NCI-H2081 (cell line): ENCODE results near the gene PIP5KL1.
"Not testable (repeated sequence)": the region's sequence is repeated elsewhere in the genome, so short reads cannot be mapped to it uniquely, and the experiment has no call there.

Source experiments
- DNase-seq, 2 experiments: peaks; one replicate each; lab custom pipeline; 2025; lab: John Stamatoyannopoulos, UW

Gene PIP5KL1

DNA sequence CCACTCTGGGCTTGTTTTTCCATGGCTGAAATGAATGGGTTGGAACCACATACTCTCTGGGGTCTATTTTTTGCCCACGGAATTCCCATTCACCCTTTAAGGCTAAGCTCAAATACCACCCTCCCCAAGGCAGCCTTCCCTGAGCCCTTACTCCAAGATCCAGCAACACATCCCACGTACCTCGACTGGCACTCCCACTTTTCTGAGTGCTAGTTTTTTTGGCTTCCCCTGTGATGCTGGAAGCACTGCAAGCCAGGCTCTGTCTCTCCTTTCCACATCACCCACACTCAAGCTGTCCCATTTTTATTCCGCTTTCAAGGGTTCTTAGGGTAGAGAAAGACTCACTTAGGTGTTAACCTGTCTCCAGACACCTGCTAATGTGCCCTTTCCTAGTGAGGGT is 37.2 kb downstream of the PIP5KL1 start:
- DNase-seq = no peak

DNA sequence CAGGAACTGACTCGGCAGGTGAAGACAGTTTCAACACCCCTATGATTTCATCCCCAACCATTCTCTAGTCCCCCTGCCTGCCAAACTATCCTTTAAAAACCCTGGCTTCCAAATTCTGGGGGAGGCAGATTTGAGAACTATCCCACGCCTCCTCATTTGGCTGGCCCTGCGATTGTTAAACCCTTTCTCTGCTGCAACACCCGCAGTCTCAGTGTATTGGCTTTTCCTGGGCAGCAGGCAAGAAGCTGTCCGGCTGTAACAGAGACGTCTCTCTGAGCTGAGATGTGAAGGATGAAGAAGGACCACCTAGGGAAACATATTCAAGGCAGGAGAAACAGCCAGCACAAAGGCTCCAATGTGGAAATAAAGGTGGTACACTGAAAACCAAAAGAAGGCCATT is 37.7 kb downstream of the PIP5KL1 start:
- DNase-seq = no peak

DNA sequence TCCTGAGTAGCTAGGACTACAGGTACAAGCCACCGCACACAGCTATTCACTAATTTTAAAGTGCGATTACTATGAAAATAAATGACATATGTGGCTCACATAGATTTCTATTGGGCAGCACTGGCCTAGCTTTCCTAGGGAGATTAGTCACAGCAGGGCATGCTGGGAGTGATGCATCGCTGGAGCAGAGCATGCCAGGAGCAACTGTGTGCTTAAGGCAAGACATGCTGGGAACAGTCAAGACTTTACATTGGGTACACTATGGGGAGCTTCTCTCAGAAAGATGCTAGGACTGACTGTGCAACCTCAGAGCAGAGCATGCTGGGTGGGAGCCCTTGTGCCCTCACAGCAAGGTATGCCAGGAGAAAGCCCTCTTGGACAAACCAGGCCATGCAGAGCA is 40.5 kb downstream of the PIP5KL1 start:
- no peak for DNase-seq

DNA sequence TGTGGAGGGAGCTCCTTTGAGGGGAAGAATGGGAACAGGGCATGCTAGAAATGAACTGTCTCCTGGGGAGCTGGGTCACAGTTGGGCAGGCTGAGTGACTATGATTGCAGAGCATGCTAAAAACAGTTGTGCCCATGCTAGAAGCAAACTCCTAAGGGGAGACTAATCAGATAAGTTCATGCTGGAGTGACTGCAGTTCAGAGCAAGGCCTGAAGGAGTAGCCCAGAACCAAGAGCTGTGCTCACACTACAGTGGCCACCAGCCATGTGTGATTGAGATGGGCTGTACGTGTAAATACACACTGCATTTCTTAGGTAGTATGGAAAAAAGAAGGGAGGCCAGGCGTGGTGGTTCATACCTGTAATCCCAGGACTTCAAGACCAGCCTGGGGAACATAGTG is 42.8 kb downstream of the PIP5KL1 start:
- no peak for DNase-seq

DNA sequence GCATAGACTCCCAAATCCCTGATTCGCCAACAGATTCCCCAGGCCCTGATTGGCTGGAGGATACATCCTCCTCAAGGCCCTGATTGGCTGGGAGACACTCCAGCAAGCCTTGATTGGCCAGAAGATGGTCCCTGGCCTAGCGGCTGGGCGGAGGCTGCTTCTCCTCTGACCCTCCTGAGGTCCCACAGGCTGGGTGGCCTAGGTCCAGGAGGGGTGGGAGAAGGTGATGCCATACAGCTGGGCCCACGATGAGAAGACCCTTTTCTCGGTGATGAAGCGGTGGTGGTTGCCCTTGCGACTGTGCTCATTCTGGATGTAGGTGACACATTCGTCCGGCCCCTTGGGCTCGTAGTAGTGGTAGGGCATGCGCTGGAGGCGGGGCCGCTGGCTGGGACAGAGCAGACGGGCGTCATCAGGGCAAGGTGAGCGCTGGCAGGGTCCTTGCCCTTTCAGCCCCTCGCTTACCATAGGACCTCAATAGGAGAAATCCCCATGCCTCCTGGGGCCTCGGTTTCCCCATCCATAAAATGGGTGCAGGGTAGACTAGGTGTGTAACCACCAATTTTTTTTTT is 44.1 kb downstream of the PIP5KL1 start:
- DNase-seq = no peak

DNA sequence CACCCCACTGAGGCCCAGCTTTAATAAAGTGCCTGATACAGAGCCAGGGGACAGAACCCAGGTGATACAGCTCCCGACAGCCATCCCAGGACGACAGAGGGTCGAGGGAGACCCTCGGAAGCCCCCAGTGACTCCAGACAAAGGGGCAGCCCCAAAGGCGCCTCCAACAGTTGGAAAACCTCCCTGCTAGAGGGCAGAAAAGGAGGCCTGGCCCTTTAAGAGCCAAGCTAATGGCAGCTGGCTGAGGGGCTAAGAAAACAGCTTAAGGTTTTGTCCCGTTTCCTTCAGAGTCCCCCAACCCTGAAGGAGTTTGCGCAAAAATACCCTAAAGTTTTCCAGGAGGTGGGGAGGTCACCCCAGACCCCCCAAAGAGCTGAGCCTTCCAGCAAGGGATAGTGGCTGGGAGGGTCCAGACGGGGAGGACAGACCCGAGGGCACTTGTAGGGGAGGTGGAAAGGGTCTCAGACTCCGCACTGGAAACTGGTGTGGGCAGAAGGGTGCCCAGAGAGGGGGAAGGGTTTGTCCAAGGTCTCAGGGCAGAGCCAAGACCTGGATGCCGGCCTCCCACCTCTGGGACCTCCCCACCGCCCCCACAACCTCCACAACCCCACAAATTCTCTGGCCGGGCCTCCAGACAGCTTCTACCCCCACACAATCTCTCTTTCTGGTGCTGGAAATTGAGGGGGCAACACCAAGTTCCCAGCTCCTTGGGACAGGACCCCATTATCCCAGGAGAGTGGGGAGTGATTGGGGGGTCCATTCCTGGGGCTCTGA is 44.9 kb downstream of the PIP5KL1 start:
- no peak for DNase-seq

DNA sequence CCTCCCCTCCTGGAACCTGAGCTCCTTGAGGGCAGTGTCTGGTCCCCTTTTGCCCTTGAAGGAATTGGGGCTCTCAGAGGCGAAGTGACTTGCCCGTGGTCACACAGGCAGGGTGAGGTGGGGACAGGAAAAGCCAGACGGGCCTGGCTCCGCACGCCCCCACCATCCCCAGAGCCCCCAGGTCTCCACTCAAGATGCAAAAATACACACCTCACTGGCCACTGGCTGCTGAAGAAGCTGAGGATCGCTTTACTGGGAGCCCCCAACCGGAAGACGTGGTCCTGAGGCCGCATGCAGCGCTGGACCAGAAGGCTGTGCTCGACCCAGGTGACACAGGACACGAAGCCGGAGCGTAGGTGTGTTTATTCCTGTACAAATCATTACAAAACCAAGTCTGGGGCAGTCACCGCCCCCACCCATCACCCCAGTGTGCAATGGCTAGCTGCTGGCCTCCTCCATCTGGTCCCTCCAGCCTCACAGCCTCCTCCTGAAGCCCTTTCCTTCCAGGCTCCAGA is 45.5 kb downstream of the PIP5KL1 start:
- no peak for DNase-seq

DNA sequence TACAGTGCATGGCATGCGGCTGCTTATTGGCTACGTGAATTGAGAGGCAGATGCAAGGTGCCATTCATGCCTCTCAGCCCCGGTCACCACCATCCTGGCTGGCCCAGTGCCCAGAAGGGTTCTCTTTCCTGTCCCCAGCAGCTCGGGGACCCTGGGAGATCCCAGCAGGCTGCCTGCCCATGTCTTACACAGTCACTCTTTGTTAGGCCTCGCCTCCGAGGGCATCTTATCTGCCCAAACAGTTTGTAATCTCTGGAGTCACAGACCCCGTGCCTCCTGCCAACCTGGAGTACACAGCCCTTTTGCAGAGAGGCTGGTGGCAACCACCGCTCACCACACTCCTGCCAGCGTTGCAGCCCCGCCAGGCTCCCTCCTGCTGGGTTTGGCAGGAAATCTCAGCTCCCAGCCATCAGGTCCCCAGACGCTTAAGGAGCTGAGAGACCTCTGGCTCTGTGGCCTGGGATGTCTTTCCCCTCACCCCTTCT is 46.1 kb downstream of the PIP5KL1 start:
- peak; percentile 67 to 84 for DNase-seq

DNA sequence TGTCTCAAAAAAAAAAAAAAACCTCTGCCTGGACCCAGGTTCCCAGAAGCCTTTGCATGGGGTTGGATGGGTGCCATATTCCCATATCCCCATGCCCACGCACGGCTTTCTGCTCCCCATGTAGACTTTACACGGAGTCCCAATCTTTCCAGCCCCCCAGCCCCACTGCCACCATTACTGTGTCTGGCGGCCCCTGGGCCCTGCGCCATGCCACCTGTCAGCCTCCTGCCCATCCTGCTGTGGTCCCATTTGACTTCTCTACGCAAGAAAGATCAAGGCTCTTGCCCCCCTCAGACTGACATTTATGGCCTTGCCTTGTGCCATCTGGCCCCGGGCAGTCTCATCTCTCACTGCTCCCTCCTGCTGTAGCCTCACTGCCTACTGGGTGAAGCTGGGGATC is 46.6 kb downstream of the PIP5KL1 start:
- DNase-seq = peak in 1 of 2 experiments; percentile 54

DNA sequence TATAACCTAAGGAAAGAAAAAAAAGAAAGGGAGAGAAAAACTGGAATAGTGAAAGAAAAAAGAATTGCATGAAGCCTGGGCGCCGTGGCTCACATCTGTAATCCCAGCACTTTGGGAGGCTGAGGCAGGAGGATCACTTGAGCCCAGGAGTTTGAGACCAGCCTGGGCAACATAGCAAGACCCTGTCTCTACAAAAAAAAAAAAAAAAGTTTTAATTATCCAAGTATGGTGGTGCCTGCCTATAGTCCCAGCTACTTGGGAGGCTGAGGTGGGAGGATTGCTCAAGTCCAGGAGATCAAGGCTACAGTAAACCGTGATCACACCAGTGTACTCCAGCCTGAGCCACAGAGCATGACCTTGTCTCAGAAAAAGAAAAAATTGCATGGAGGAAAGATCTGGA is 48.9 kb downstream of the PIP5KL1 start:
- not testable (repeated sequence) for DNase-seq

DNA sequence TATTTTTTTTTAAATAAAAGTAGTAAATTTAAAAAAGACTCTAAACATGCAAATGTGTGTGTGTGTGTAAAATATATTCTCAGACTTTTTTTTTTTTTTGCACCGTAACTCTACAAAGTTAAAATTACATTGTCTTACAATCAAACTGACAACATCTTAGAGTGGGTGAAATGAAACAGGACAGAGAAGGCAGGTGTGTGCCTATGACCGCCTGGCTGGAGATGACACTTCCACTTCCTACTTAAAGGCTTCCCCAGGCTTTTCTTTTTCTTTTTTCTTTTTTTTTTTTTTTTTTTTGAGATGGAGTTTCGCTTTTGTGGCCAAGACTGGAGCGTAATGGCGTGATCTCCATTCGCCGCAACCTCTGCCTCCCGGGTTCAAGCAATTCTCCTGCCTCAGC is 50.4 kb downstream of the PIP5KL1 start:
- no peak for DNase-seq

DNA sequence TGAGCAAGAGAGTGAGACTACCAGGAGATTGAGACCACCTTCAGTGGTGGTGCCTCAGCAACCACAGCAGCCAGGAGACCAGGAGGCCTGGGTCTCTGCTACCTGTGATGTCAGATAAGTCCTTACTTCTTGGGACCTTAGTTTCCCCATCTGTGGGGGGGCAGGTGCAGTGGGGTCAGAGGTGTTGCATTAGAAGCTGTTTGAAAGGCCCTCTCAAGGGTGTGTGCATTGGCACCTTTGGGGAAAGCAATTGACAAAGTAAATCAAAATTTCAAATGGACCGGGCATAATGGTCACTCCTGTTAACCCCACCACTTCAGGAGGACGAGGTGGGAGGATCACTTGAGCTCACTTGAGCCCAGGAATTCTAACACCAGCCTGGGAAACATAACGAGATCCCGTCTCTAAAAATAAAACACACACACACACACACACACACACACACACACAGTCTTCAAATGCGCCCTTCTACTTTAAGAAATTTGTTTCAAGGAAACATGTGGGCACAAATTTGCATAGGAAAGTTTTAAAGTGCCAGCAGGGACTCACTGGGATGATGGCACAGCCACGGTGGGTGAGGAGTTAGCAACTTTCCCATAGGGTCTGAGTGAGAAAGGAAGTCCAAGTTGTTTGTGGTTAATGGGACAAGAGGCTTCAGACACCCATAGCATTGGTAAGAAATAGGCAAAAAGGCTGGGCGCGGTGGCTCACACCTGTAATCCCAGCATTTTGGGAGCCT is 51.8 kb downstream of the PIP5KL1 start:
- no peak for DNase-seq

DNA sequence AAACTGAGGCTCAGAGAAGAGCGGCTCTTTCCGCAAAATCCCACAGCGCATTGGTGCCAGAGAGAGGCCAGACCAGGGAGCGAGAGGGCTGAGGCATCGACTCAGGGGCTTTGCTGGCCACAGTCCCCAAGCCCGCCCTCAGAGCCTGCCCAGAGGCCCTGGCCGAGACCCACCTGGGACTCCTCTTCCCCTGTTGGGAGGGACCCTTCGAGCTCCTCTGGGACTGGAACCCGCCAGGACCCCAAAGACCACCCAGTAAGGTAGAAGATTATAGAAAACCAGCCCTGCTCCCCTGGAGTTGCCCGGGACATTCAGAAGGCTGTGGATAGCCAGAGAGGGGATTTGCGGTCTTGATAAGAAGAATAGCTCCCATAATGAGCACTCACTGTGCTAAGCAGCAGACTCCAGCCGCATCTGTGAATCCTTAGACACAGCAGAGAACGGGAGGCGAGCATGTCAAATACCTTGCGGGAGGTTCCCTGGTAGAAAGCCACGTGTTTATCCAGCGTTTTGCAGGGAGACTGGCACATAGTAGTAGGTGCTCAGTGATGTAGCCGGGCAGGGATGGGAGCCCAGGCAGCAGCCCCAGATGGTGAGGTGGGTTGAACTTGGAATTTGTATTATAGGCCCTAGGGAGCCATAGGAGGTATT is 52.5 kb downstream of the PIP5KL1 start:
- DNase-seq = peak in 1 of 2 experiments; percentile 10

DNA sequence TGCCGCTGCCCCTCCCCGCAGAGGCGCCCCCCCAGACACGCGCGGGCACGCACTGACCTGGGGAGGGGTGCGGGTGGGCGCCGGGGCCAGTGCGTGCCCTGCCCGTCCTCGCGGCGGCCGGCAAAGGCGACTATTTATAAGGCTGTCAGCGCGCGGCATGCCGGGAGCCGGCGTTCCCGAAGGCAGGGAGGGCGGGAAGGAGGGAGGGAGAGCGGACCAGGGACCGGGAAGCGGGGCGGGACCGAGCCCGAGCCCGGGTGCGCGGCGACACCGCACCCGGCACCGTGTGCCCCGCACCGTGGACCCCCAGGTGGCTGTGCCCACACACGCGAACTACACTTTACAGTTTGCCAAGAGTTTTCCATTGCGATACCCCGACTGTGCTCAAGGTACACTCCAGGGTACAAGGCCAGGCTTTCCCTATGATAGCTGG is 53.0 kb downstream of the PIP5KL1 start, which contains the start of gene AK1:
Gene AK1, minus strand, starts transcription at position 110 of the 433 bp plus-strand sequence. CDS start 3,058 bp downstream, outside the sequence.
- DNase-seq = peak; percentile 71 to 73

DNA sequence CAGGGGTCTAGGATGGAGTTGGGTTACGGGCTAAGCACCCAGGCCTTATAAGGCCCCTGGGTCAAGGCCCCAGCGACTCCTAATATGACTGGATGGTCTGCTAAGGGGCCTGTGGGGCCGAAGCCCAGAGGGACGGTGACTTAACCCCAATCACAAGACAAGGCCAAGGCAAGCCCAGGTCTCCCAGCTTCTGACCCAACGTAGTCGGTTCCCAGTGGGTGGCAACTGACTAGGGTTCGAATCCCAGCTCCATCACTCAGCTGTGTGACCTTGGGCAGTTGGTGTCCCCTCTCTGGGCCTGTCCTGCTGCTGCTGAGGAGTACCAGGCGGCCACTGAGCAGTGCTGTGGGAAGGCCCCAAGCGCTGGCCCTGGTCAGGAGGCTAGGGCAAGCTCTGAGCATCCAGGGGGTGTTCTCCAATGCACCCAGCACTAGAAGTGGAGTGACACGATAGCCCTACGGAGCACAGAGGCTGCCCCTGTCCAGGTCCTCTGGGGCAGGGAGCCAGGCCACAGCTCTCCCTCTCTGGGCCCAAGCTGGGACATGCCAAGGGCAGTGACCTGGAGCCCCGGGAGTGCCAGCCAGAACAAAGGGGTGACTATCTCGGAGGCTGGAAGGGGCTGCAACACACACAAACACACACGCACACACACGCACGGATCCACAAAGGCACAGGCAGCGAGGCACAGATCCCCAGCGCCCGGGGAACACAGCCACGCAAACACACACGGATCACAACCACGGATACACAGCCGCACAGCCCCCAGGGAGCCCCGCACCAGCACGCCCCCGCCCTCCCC is 53.6 kb downstream of the PIP5KL1 start:
- no peak for DNase-seq

DNA sequence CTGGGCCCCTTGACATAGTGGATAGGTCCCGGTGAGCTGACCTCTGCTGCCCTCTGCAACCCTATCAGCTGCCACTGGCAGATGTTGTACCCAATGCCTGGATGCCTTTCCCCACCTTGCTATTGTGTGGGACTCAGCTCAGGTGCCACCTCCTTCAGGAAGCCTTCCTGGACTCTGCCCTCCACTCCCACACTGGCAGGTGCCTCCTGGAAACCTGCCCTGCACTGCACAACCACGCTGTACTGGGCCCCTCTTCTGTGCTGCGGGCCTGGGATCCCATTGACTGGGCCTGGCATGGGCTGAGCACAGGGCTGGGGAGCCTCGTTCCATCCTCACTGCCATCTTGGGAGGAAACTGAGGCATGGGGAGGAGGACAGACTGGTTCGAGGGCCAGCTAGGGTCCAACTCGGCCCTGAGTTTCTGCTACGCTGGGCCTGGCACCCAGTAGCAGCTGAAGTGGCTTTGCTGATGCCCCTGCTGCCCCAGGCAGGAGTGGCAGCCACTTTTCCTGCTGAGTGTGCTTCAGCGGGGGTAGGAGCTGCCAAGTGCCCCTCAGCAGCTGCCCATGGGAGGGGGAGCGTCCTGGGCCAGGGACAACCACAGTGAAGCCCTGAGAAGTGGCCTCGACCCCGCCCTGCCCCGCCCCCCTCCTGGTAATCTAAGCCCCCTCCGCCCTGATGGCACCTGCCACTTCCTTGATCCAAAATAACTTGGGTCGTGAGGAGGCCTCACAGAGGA is 54.4 kb downstream of the PIP5KL1 start:
- no peak for DNase-seq

DNA sequence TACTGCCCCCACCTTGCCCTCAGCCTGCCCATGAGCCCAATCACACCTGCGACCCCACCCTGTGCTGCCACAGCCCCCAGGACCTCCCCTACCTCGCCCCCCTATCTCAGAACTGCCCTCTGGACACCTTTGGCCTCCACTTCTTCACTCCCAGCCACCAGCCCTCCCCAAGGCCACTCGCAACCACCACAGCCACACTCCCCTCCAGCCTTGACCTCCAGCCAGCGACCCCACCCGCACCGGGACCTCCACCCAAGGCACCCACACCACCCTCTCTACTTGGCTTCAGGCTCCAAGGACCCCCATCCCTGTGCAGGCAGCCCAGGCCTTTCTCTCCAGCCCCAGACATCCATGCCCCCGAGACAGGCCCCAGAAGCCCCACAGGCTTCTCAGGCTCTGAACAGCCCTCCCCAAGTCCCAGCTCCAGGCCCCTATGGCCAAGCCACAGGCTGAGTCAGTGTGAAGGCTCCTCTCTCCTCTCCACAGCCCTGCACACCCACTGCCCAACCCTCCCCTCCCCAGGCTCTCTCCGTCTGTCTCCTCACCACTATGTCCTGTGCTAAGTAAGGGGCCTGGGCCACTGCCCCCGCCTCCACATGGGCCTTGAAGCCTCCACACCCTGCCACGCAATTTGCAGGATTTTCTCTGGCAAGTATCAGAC is 55.1 kb downstream of the PIP5KL1 start:
- DNase-seq = no peak

DNA sequence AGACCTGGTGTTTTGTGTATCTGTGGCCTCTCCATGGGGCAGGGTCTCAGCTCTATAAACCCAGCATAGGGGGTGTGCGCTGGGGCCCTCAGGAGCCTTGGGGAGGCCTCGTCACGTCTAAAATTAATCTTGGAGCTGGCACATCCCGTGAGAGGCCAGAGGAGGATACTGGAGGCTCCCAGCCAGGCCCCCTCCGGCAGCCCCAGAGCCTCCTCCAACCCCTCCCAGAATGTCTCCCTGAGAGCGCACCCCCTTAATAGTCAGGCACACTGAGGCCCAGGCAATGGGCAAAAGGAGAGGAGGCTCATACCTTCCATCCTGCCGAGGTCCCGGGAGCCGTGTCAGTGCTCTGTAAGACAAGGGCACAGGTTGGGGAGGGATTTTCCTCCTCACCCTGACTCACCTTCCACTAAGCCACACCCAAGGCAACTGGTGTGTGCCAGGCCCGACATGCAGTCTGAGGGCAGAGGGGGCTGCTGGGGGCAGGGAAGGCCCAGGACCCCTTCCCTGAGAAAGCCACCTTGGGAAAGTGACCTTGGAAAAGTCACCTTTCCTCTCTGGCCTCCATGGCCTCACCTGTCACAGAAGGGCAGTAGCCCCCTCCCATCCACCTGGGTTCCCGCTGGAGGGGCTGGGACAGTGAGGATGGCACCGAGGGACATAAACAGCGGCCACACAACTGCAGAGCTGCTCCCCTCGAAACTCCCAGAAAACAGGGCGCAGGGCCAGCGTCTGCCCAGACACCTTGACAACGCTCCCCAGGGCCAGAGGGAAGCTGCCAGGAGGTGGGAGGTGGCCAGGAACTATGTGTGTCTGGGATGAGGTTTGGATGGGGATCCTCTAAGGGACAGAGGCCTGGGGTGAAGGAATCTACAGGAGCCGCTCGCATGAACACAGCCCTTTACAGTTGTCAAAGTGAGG is 56.0 kb downstream of the PIP5KL1 start:
- DNase-seq = no peak

DNA sequence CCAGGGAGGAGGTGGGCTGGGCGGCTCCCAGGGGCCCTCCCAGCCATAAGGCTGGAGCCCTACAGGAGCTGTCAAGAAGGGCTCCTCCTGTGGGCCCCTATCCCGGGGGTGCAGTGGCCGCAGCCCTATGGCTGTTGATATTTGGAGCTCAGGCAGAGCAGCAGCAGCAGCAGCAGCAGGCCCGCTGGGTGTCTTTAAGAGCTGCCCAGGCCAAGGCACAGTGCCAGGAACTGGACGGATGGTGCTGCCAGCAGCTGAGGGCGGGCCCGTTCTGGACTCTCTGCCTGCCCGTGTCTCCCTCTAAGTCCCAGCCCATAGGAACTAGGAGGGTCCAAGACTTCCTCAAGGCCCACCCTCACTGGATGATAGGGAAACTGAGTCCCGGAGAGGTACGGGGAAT is 56.7 kb downstream of the PIP5KL1 start:
- DNase-seq = no peak
